ENCODE measurements around the gene ZNF576. TPM values are rescaled to one million over a fixed set of nuclear protein-coding genes. Genes with fewer than 3 reads are reported as not detected.
"Not testable (repeated sequence)": the region's sequence is repeated elsewhere in the genome, so short reads cannot be mapped to it uniquely, and the experiment has no call there.

The ZNF576 gene, protein sequence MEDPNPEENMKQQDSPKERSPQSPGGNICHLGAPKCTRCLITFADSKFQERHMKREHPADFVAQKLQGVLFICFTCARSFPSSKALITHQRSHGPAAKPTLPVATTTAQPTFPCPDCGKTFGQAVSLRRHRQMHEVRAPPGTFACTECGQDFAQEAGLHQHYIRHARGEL
- total RNA-seq (10 to 100 TPM; 18.4 to 18.6 TPM), polyA plus RNA-seq (10 to 100 TPM in 1 of 2 donors, 1 to 10 TPM in 1; 8.4 to 13.0 TPM)

DNA sequence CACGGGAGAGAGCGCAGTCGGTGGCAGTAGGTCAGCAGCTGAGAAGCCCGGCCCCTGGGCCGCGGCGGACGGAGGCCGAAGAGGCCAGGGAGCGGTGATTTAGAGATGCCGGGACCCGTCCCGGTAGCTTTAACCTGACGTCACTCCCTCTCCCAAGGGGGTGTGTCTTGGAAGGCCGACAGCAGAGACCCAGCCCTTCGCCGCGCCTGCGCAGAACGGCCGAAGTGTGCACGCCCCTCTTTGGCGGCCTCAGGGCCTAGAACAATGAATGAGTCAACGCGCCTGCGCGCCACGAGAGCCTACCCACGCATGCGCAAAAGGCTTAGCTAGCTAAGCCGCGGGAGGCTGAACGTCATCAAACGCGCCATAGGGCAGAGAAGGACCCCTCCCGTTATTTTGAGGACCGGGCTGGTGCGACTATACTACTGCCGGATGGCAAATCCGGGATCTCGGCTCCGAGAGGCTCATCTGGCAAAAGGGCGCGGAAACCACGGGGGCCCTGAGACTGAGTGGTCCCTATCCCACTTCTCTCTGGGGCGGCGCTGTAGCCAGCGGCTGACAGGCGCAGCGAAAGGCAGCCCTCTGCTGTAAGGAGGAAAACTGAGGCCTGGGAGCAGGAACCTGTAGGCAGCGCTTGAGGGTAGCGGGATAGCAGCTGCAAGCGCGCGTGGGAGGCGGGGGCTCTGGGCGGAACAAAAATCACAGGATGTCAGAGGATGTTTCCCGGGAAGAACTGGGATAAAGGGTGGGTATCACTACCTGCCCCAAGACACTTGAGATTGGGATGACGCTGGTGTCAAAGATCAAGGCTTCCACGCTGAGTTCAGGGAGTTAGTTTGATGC, at the start of gene ZNF576, which contains the start of gene IRGQ:
Gene ZNF576 (plus strand): TSS at position 597 of the 843 bp plus-strand sequence. CDS start 514 bp downstream, outside the sequence.
Gene IRGQ (minus strand): TSS at position 136 of the 843 bp plus-strand sequence. CDS start 796 bp downstream, outside the sequence.
- Mint-ChIP-seq H3K4me3 (peak within 1 kb of the TSS; percentile 93 to 98 (median 95)), H3K27ac (peak within 1 kb of the TSS; percentile 100), H3K4me1 (peaks cover 24 to 49% (median 35%) of the 10 kb centered on the region in 4 donors), H3K27me3 (no peaks in the 10 kb centered on the region), H3K9me3 (no peaks in the 10 kb centered on the region), H3K36me3 (peaks cover 4 to 44% of the 10 kb centered on the region in 2 donors)
- POLR2A ChIA-PET (ENCODE audit: partially characterized antibody): interaction anchor here (0.8 to 5.1 kb wide), 21 partner anchors 9 to 1376 kb away, joined by 3 to 61 read pairs (median 6); partner anchors contain the start of genes CADM4, PHLDB3, PINLYP and PLAUR
- intact Hi-C loops (cut with micrococcal nuclease): loop anchor here (1.0 to 5.0 kb wide), 10 partner anchors 21 to 157 kb away; partner anchors contain the start of genes ETHE1, PINLYP, XRCC1 and ZNF428
- Histone ChIP-seq H3K27ac (ENCODE audit: low read depth, low read length) (peak within 1 kb of the TSS; percentile 93), H3K4me1 (ENCODE audit: insufficient read depth, low read length) (peaks cover 26% of the 10 kb centered on the region), H3K9me3 (ENCODE audit: control insufficient read depth in 1 of 2, low read length in 2 of 2) (no peaks in the 10 kb centered on the region), H3K27me3 (ENCODE audit: insufficient read depth, low read length) (no peaks in the 10 kb centered on the region), H3K36me3 (ENCODE audit: insufficient read depth, low read length) (peaks cover 26% of the 10 kb centered on the region), H3K4me3 (ENCODE audit: low read length in 2 of 2) (peak within 1 kb of the TSS; percentile 50 to 98)
- peak; percentile 99 for DNase-seq
- CTCF ChIA-PET (ENCODE audit: partially characterized antibody): interaction anchor here (0.9 to 7.2 kb wide), 13 partner anchors 10 to 164 kb away, joined by 3 to 245 read pairs (median 19); partner anchors contain the start of genes PINLYP and XRCC1

DNA sequence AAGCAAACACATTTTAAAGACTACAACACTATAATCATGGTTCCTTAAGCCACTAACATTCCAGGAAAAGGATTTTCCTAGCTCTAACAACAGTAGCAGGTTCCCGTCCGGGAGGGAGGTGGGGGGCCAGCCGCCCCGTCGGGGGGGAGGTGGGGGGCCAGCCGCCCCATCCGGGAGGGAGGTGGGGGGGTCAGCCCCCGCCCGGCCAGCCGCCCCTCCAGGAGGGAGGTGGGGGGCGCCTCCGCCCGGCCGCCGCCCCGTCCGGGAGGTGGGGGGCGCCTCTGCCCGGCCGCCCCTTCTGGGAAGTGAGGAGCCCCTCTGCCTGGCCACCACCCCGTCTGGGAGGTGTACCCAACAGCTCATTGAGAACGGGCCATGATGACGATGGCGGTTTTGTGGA, 48.5 kb upstream of the ZNF576 start:
- H3K4me3 Mint-ChIP-seq; H3K4me1 Mint-ChIP-seq; intact Hi-C loops (cut with micrococcal nuclease); POLR2A ChIA-PET (ENCODE audit: partially characterized antibody); H3K4me3 ChIP-seq (ENCODE audit: low read length in 2 of 2); H3K9me3 ChIP-seq (ENCODE audit: control insufficient read depth in 1 of 2, low read length in 2 of 2); H3K9me3 Mint-ChIP-seq; H3K27me3 Mint-ChIP-seq; H3K27me3 ChIP-seq (ENCODE audit: insufficient read depth, low read length); H3K4me1 ChIP-seq (ENCODE audit: insufficient read depth, low read length); DNase-seq; H3K27ac ChIP-seq (ENCODE audit: low read depth, low read length); H3K27ac Mint-ChIP-seq: not testable (repeated sequence)
- peaks cover 50% of the 10 kb centered on the region for H3K36me3 ChIP-seq (ENCODE audit: insufficient read depth, low read length)
- CTCF ChIA-PET (ENCODE audit: partially characterized antibody): interaction anchor here (11.2 kb wide), 1 partner anchor 47 kb away, joined by 245 read pairs; the partner anchor contains the start of genes IRGQ and ZNF576
- H3K36me3 Mint-ChIP-seq: peaks cover 28 to 53% of the 10 kb centered on the region in 2 donors

DNA sequence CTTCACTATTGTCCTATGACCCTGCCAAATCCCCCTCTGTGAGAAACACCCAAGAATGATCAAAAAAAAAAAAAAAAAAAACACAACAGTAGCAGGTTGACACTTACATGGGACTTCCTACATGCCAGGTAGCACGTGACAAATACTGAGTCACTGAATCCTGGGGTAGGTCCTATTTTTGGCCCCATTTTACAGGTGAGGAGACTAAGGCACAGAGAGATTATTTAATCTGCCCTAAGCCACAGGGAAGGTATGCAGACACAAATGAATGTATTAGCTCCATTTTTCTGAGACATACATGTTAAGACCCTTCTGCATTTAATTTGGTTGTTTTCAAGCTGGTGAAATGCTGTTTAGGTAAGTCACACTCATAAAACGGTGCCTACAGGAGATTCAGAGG, 47.7 kb upstream of the ZNF576 start:
- Histone ChIP-seq H3K4me1 (ENCODE audit: insufficient read depth, low read length) (no peaks in the 10 kb centered on the region), H3K4me3 (ENCODE audit: low read length in 2 of 2) (no peak overlapping the region), H3K27me3 (ENCODE audit: insufficient read depth, low read length) (no peaks in the 10 kb centered on the region), H3K36me3 (ENCODE audit: insufficient read depth, low read length) (peaks cover 46% of the 10 kb centered on the region), H3K9me3 (ENCODE audit: control insufficient read depth in 1 of 2, low read length in 2 of 2) (no peaks in the 10 kb centered on the region), H3K27ac (ENCODE audit: low read depth, low read length) (no peak overlapping the region)
- H3K4me3 Mint-ChIP-seq: no peak overlapping the region
- H3K27ac Mint-ChIP-seq: peak overlapping the region in 2 of 7 donors; percentile 17 to 83
- no peaks in the 10 kb centered on the region for H3K9me3 Mint-ChIP-seq
- peaks cover 21 to 45% of the 10 kb centered on the region in 2 donors for H3K36me3 Mint-ChIP-seq
- no peak for DNase-seq
- H3K27me3 Mint-ChIP-seq: no peaks in the 10 kb centered on the region
- intact Hi-C loops (cut with micrococcal nuclease): no loop called here
- peaks cover 0 to 2% (median 0%) of the 10 kb centered on the region in 4 donors for H3K4me1 Mint-ChIP-seq
- ChIA-PET CTCF (ENCODE audit: partially characterized antibody) (interaction anchor here (0.5 to 11.2 kb wide), 2 partner anchors 29 to 46 kb away, joined by 3 to 245 read pairs; partner anchors contain the start of genes IRGQ and ZNF576), POLR2A (ENCODE audit: partially characterized antibody) (interaction anchor here (0.6 kb wide), 1 partner anchor 16 kb away, joined by 3 read pairs; the partner anchor contains the start of gene ZNF575)

DNA sequence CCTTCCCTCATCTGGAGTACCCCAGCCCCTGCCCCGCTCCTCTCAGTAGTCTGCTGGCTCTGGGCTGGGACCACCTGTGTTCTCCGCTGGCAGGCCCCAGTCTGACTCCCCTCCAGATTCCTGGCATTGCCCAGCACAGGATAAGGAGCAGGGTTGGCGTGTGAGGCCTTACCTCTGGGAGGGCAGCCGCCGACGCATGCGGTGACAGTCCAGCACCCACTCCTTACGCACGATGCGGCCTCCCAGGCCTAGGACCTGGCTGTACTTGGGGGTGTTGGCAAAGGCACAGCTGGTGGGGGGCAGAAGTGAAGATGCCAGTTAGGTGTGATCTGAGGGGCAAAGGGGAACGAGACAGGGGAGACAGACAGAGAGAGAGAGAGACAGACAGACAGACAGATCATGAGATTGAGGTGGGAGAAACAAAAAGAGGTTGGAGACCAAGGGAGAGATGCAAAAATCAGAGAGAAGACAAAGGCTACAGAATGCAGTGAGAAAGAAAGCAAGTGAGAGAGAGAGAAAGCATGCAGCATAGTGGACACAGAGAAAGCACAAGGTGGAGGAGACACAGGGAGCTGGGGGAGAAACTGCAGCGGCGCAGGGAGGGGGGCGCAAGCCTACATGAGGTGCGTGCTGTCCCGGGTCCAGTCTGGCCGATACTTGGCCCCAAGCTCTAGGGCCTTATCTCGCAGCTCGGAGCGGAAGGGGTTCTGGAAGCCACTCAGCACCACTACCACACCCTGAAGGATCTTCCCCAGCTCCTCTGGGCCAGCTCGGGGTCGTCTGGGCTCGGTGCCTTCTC, 44.8 kb upstream of the ZNF576 start:
- H3K4me3 ChIP-seq (ENCODE audit: low read length in 2 of 2): no peak overlapping the region
- H3K4me3 Mint-ChIP-seq: no peak overlapping the region
- H3K9me3 Mint-ChIP-seq: no peaks in the 10 kb centered on the region
- ChIA-PET POLR2A (ENCODE audit: partially characterized antibody) (interaction anchor here (0.9 kb wide), 1 partner anchor 43 kb away, joined by 3 read pairs; no protein-coding TSS in a partner anchor), CTCF (ENCODE audit: partially characterized antibody) (interaction anchor here (11.2 kb wide), 1 partner anchor 43 kb away, joined by 245 read pairs; the partner anchor contains the start of genes IRGQ and ZNF576)
- H3K4me1 Mint-ChIP-seq: peaks cover 8 to 12% (median 10%) of the 10 kb centered on the region in 4 donors
- H3K36me3 ChIP-seq (ENCODE audit: insufficient read depth, low read length): peaks cover 48% of the 10 kb centered on the region
- intact Hi-C loops (cut with micrococcal nuclease): no loop called here
- peak overlapping the region in 4 of 7 donors; percentile 33 to 81 (median 43) for H3K27ac Mint-ChIP-seq
- DNase-seq: no peak
- H3K36me3 Mint-ChIP-seq: peaks cover 22 to 39% of the 10 kb centered on the region in 2 donors
- H3K4me1 ChIP-seq (ENCODE audit: insufficient read depth, low read length): peaks cover 7% of the 10 kb centered on the region
- H3K9me3 ChIP-seq (ENCODE audit: control insufficient read depth in 1 of 2, low read length in 2 of 2): no peaks in the 10 kb centered on the region
- H3K27me3 Mint-ChIP-seq: no peaks in the 10 kb centered on the region
- no peaks in the 10 kb centered on the region for H3K27me3 ChIP-seq (ENCODE audit: insufficient read depth, low read length)
- no peak overlapping the region for H3K27ac ChIP-seq (ENCODE audit: low read depth, low read length)

DNA sequence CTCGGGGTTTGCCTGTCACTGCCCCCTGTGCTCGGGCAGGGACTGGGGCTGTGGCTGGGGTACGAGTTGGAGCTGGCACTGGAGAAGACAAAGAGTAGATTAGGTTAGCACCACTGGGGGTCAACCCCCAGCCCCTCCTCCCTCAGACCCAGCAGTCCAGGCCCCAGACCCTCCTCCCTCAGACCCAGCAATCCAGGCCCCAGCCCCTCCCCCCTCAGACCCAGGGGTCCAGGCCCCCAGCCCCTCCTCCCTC, 44.3 kb upstream of the ZNF576 start:
- Mint-ChIP-seq H3K36me3 (peaks cover 22 to 38% of the 10 kb centered on the region in 2 donors), H3K4me3 (no peak overlapping the region), H3K27me3 (no peaks in the 10 kb centered on the region), H3K27ac (no peak overlapping the region), H3K4me1 (peaks cover 8 to 12% (median 10%) of the 10 kb centered on the region in 4 donors), H3K9me3 (no peaks in the 10 kb centered on the region)
- no peak overlapping the region for H3K27ac ChIP-seq (ENCODE audit: low read depth, low read length)
- CTCF ChIA-PET (ENCODE audit: partially characterized antibody): interaction anchor here (7.6 to 11.2 kb wide), 2 partner anchors 17 to 43 kb away, joined by 64 to 245 read pairs; partner anchors contain the start of genes IRGQ, ZNF575 and ZNF576
- POLR2A ChIA-PET (ENCODE audit: partially characterized antibody): interaction anchor here (0.9 kb wide), 1 partner anchor 42 kb away, joined by 3 read pairs; no protein-coding TSS in a partner anchor
- no peaks in the 10 kb centered on the region for H3K9me3 ChIP-seq (ENCODE audit: control insufficient read depth in 1 of 2, low read length in 2 of 2)
- H3K4me3 ChIP-seq (ENCODE audit: low read length in 2 of 2): no peak overlapping the region
- intact Hi-C loops (cut with micrococcal nuclease): no loop called here
- no peaks in the 10 kb centered on the region for H3K27me3 ChIP-seq (ENCODE audit: insufficient read depth, low read length)
- H3K4me1 ChIP-seq (ENCODE audit: insufficient read depth, low read length): peaks cover 7% of the 10 kb centered on the region
- peaks cover 48% of the 10 kb centered on the region for H3K36me3 ChIP-seq (ENCODE audit: insufficient read depth, low read length)
- DNase-seq: no peak

DNA sequence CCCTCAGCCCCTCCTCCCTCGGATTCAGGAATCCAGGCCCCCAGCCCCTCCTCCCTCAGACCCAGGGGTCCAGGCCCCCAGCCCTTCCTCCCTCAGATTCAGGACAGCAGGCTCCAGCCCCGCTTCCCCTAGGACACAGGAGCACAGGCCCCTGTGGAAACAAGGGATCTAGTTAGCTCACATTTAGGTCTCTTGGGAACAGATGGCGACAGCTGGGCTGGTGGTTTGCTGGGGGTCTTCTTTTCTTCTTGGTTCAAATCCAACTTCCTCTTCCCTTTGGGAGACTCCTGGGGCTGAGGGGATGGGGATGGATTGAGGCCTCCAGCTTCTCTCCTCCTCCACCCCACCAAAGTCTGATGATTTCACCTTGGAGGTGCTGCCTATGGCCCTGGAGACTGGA, 43.8 kb upstream of the ZNF576 start:
- peaks cover 7% of the 10 kb centered on the region for H3K4me1 ChIP-seq (ENCODE audit: insufficient read depth, low read length)
- POLR2A ChIA-PET (ENCODE audit: partially characterized antibody): interaction anchor here (0.9 to 1.2 kb wide), 2 partner anchors 42 to 49 kb away, joined by 3 read pairs; no protein-coding TSS in a partner anchor

More for the DNA sequence above, 43.8 kb upstream of the ZNF576 start:
- Mint-ChIP-seq H3K27me3 (no peaks in the 10 kb centered on the region), H3K36me3 (peaks cover 22 to 41% of the 10 kb centered on the region in 2 donors), H3K27ac (peak overlapping the region in 2 of 7 donors; percentile 36 to 85), H3K4me1 (peaks cover 8 to 12% (median 10%) of the 10 kb centered on the region in 4 donors), H3K4me3 (no peak overlapping the region), H3K9me3 (no peaks in the 10 kb centered on the region)
- CTCF ChIA-PET (ENCODE audit: partially characterized antibody): interaction anchor here (1.0 to 11.2 kb wide), 3 partner anchors 17 to 42 kb away, joined by 5 to 245 read pairs (median 64); partner anchors contain the start of genes IRGQ, ZNF575 and ZNF576
- H3K27ac ChIP-seq (ENCODE audit: low read depth, low read length): no peak overlapping the region
- intact Hi-C loops (cut with micrococcal nuclease): no loop called here
- no peaks in the 10 kb centered on the region for H3K9me3 ChIP-seq (ENCODE audit: control insufficient read depth in 1 of 2, low read length in 2 of 2)
- peaks cover 48% of the 10 kb centered on the region for H3K36me3 ChIP-seq (ENCODE audit: insufficient read depth, low read length)
- no peak overlapping the region for H3K4me3 ChIP-seq (ENCODE audit: low read length in 2 of 2)
- no peaks in the 10 kb centered on the region for H3K27me3 ChIP-seq (ENCODE audit: insufficient read depth, low read length)
- no peak for DNase-seq

Measured in CD4-positive, alpha-beta memory T cell (primary cell).